Tibial nerve (tissue), 4 donors: ENCODE data around the gene ZNF578.

ENCODE experiments used
- EP300 ChIP-seq, 2 donors: sonication (generic); formaldehyde crosslinking; IDR thresholded peaks; one replicate each; pipeline ENCODE4 v1.6.1; 2017; ENCODE audit warnings: antibody characterized with exemption in 2 of 2, mild to moderate bottlenecking in 1 of 2
- POLR2A ChIP-seq, 2 donors: fragments of 450-650 bp; IDR thresholded peaks; one replicate each; pipeline ENCODE4 v1.6.1; 2017; ENCODE audit warnings: antibody characterized with exemption in 2 of 2, mild to moderate bottlenecking in 2 of 2, moderate library complexity in 2 of 2
- TF ChIP-seq, protein P1 (sequence below), 5 experiments: fragments of 200-600 bp in 3 of 5; fragments of 450-650 bp in 2 of 5; sonication (generic) in 3 of 5; IDR thresholded peaks; one replicate each; pipeline ENCODE4 v1.5.1; 2016 to 2019; ENCODE audit warnings: antibody characterized with exemption in 5 of 5, mild to moderate bottlenecking in 3 of 5, moderate library complexity in 2 of 5

DNA sequence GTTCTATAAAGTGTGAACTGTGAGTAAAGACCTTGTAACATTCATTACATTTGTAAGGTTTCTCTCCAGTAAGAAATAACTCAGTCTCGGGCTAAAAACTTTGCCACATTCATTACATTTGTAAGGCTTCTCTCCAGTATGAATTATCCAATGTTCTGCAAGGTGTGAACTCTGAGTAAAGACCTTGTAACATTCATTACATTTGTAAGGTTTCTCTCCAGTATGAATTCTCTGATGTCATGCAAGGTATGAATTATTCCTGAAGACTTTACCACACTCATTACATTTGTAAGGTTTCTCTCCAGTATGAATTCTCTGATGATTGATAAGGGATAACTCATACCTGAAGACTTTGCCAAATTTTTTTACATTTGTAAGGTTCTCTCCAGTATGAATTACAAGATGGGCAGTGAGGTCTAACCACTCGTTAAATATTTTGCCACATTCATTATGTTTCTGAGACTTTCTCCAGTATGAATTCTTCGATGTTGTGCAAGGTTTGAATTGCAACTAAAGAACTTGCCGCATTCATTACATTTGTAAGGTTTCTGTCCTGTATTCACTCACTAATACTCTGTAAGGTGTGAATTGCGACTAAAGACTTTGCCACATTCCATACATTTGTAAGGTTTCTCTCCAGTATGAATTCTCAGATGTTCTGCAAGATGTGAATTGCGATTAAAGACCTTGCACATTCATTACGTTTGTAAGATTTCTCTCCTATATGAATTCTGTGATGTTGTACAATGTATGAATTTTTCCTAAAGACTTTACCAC is 21.2 kb downstream of the ZNF578 start:
- TF ChIP-seq POLR2A (IDR thresholded peaks at IDR 0.05), result no peak
- TF ChIP-seq, protein P1, sequence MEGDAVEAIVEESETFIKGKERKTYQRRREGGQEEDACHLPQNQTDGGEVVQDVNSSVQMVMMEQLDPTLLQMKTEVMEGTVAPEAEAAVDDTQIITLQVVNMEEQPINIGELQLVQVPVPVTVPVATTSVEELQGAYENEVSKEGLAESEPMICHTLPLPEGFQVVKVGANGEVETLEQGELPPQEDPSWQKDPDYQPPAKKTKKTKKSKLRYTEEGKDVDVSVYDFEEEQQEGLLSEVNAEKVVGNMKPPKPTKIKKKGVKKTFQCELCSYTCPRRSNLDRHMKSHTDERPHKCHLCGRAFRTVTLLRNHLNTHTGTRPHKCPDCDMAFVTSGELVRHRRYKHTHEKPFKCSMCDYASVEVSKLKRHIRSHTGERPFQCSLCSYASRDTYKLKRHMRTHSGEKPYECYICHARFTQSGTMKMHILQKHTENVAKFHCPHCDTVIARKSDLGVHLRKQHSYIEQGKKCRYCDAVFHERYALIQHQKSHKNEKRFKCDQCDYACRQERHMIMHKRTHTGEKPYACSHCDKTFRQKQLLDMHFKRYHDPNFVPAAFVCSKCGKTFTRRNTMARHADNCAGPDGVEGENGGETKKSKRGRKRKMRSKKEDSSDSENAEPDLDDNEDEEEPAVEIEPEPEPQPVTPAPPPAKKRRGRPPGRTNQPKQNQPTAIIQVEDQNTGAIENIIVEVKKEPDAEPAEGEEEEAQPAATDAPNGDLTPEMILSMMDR (IDR thresholded peaks at IDR 0.05), result no peak
- TF ChIP-seq EP300 (IDR thresholded peaks at IDR 0.05), result no peak
